ENCODE data around the gene GRIK4. TPM values are rescaled to one million over a fixed set of nuclear protein-coding genes. Genes with fewer than 3 reads are reported as not detected.
A peak's percentile ranks its signal among the peaks of the same experiment; 100 is the strongest.

GRIK4 gene
- polyA plus RNA-seq, 1 of the 3 experiments (the other 2 are of a cell fraction): 0.03 TPM

GRCh38 chr11:120929090-120929489 is 417.5 kb downstream of the GRIK4 start:
- DNase-seq: no peak
- ChIA-PET CTCF (interaction anchor here (0.6 to 4.6 kb wide), 33 partner anchors 11 to 424 kb away, joined by 3 to 31 read pairs (median 4); partner anchors contain the start of genes GRIK4 and TBCEL), POLR2A (no interaction called here)
- H3K9ac ChIP-seq: no peak overlapping the region
- H3K9me2 ChIP-seq: no peaks in the 10 kb centered on the region
- no peaks in the 10 kb centered on the region for H3K9me3 ChIP-seq
- TF ChIP-seq EZH2phosphoT487 (IDR thresholded peaks at IDR 0.05; ENCODE audit: borderline replicate concordance, low read depth) (no peak), CTCF (IDR thresholded peaks at IDR 0.05) (no peak), NFIC (IDR thresholded peaks at IDR 0.05; ENCODE audit: borderline replicate concordance) (no peak), TCF12 (IDR thresholded peaks at IDR 0.05) (no peak), YY1 (IDR thresholded peaks at IDR 0.05; ENCODE audit: low read depth) (no peak)
- no peak overlapping the region for H3K4me3 ChIP-seq (ENCODE audit: low read depth in 2 of 2, low read length in 1 of 2)
- no peak overlapping the region for H2AFZ ChIP-seq (ENCODE audit: low read depth)
- 85% methylated on average over 11 of the region's 11 CpGs for WGBS (ENCODE audit: low lambda C conversion rate)
- H3K4me2 ChIP-seq: no peak overlapping the region
- H3K36me3 ChIP-seq (replicated peaks in 1 of 2; ENCODE audit: control insufficient read depth in 1 of 2, insufficient read depth in 2 of 2, low read length in 1 of 2): no peaks in the 10 kb centered on the region
- H3K79me2 ChIP-seq (ENCODE audit: insufficient read depth): no peaks in the 10 kb centered on the region
- H3K27me3 ChIP-seq (ENCODE audit: insufficient read depth): no peaks in the 10 kb centered on the region
- no peak overlapping the region for H3K27ac ChIP-seq (ENCODE audit: low read depth in 2 of 2, low read length in 1 of 2)
- H3F3A ChIP-seq (replicated peaks; ENCODE audit: insufficient read depth): no peaks in the 10 kb centered on the region
- H3K4me1 ChIP-seq (ENCODE audit: control insufficient read depth in 1 of 2, insufficient read depth in 2 of 2, low read depth in 1 of 2, low read length in 1 of 2): peaks cover 0 to 16% of the 10 kb centered on the region in 2 experiments; a peak in 2 of 4 replicates
- no peaks in the 10 kb centered on the region for H4K20me1 ChIP-seq (ENCODE audit: insufficient read depth)

- no peak overlapping the region for H3K4me3 ChIP-seq (ENCODE audit: low read depth in 2 of 2, low read length in 1 of 2)
- no peaks in the 10 kb centered on the region for H3F3A ChIP-seq (replicated peaks; ENCODE audit: insufficient read depth)
- H3K79me2 ChIP-seq (ENCODE audit: insufficient read depth): no peaks in the 10 kb centered on the region
- H2AFZ ChIP-seq (ENCODE audit: low read depth): no peak overlapping the region
- 63% methylated on average over 4 of the region's 13 CpGs for WGBS (ENCODE audit: low lambda C conversion rate)
- ChIA-PET CTCF (interaction anchor here (0.6 to 4.6 kb wide), 42 partner anchors 11 to 715 kb away, joined by 3 to 31 read pairs (median 4); partner anchors contain the start of genes GRIK4 and TBCEL), POLR2A (no interaction called here)
- no peak overlapping the region for H3K9ac ChIP-seq
- no peaks in the 10 kb centered on the region for H3K9me2 ChIP-seq
- H3K27me3 ChIP-seq (ENCODE audit: insufficient read depth): no peaks in the 10 kb centered on the region
- no peak overlapping the region for H3K4me2 ChIP-seq
- no peaks in the 10 kb centered on the region for H4K20me1 ChIP-seq (ENCODE audit: insufficient read depth)
- no peaks in the 10 kb centered on the region for H3K36me3 ChIP-seq (replicated peaks in 1 of 2; ENCODE audit: control insufficient read depth in 1 of 2, insufficient read depth in 2 of 2, low read length in 1 of 2)
- TF ChIP-seq RAD21 (IDR thresholded peaks at IDR 0.05; ENCODE audit: low read length): peak; percentile 53
- TF ChIP-seq RCOR1 (IDR thresholded peaks at IDR 0.05; ENCODE audit: low read length): no peak
- TF ChIP-seq EP300 (IDR thresholded peaks at IDR 0.05; ENCODE audit: borderline replicate concordance in 1 of 2, low read depth in 1 of 2, low read length in 1 of 2): no peak
- TF ChIP-seq FOSL2 (IDR thresholded peaks at IDR 0.05; ENCODE audit: borderline replicate concordance, low read depth): no peak
- peak; percentile 22; the same call in 1 of the 2 replicates for TF ChIP-seq SMC3 (IDR thresholded peaks at IDR 0.05; ENCODE audit: low read depth, low read length)
- TF ChIP-seq CHD2 (IDR thresholded peaks at IDR 0.05; ENCODE audit: low read length, partially characterized antibody): no peak
- no peak for TF ChIP-seq NFIC (IDR thresholded peaks at IDR 0.05; ENCODE audit: borderline replicate concordance)
- no peak for TF ChIP-seq POLR2AphosphoS5 (IDR thresholded peaks at IDR 0.05; ENCODE audit: low read depth, low read length)
- no peak for TF ChIP-seq RXRA (IDR thresholded peaks at IDR 0.05; ENCODE audit: borderline replicate concordance, low read depth)
- TF ChIP-seq REST (IDR thresholded peaks at IDR 0.05; ENCODE audit: low read depth, low read length): no peak
- no peak for TF ChIP-seq YY1 (IDR thresholded peaks at IDR 0.05; ENCODE audit: low read depth)
- TF ChIP-seq CTCF (IDR thresholded peaks at IDR 0.05): peak; percentile 59
- no peak for TF ChIP-seq TCF12 (IDR thresholded peaks at IDR 0.05)
- H3K9me3 ChIP-seq: no peaks in the 10 kb centered on the region
- no peak overlapping the region for H3K27ac ChIP-seq (ENCODE audit: low read depth in 2 of 2, low read length in 1 of 2)
- peak; percentile 72 for DNase-seq
- H3K4me1 ChIP-seq (ENCODE audit: control insufficient read depth in 1 of 2, insufficient read depth in 2 of 2, low read depth in 1 of 2, low read length in 1 of 2): peaks cover 0 to 16% of the 10 kb centered on the region in 2 experiments; a peak in 2 of 4 replicates
Observed at GRCh38 chr11:120929664-120930154, 418.2 kb downstream of the GRIK4 start.

All from SK-N-SH (cell line).